IMR-90 (cell line): ENCODE results near the gene PLEKHB2. TPM values are rescaled to one million over a fixed set of nuclear protein-coding genes. Genes with fewer than 3 reads are reported as not detected.

Experiments used
- ATAC-seq: fragments of 200-7000 bp; cut with Tn5 transposase; 2 replicates; pipeline ENCODE4 v1.9.1; 2020; ENCODE audit warnings: low read depth, mild to moderate bottlenecking, moderate library complexity
- BruUV-seq: library from RNA; stranded (reverse); fragments of 400-500 nt; replicated peaks from 2 replicates; lab custom pipeline; 2021; lab: Mats Ljungman, UMichigan
- CTCF ChIA-PET: fragments of 300-600 bp; formaldehyde crosslinking; extraction: SDS; loops from one replicate; lab custom pipeline; 2021; ENCODE audit warnings: antibody characterized with exemption; lab: Yijun Ruan, JAX
- POLR2A ChIA-PET: fragments of 300-600 bp; sonication (Branson Sonifier 250); formaldehyde crosslinking; loops from one replicate; lab custom pipeline; 2022; ENCODE audit warnings: antibody characterized with exemption; ENCODE audit not compliant: unreplicated experiment; lab: Charles Lee
- DNase-seq: peaks from one replicate; pipeline ENCODE4 v3.0.0; 2013
- H2AFZ ChIP-seq: replicated peaks from 2 replicates; pipeline ENCODE3; 2013; ENCODE audit warnings: low read length, mild to moderate bottlenecking; ENCODE audit not compliant: poor library complexity
- H2AK5ac ChIP-seq: 2 replicates; pipeline ENCODE4 v1.6.1; 2013; ENCODE audit warnings: low read depth, low read length, inconsistent platforms
- H2AK9ac ChIP-seq: replicated peaks from 2 replicates; pipeline ENCODE3; 2013; ENCODE audit warnings: mild to moderate bottlenecking, low read depth, low read length, moderate library complexity; ENCODE audit not compliant: poor library complexity
- H2BK120ac ChIP-seq: 2 replicates; pipeline ENCODE4 v1.6.1; 2013; ENCODE audit warnings: low read depth, low read length, inconsistent platforms
- H2BK15ac ChIP-seq: 3 replicates; pipeline ENCODE4 v1.6.1; 2013; ENCODE audit warnings: low read depth, low read length, inconsistent platforms
- H2BK20ac ChIP-seq: 2 replicates; pipeline ENCODE4 v1.6.1; 2013; ENCODE audit warnings: low read depth, mild to moderate bottlenecking, inconsistent platforms, low read length, moderate library complexity
- H2BK5ac ChIP-seq: 2 replicates; pipeline ENCODE4 v1.6.1; 2013; ENCODE audit warnings: mild to moderate bottlenecking, low read depth, low read length, inconsistent platforms; ENCODE audit not compliant: poor library complexity, severe bottlenecking
- H3K14ac ChIP-seq: replicated peaks from 2 replicates; pipeline ENCODE4 v1.6.1; 2013; ENCODE audit warnings: low read depth, low read length, inconsistent platforms
- H3K18ac ChIP-seq: 2 replicates; pipeline ENCODE4 v1.6.1; 2013; ENCODE audit warnings: low read depth, low read length, control low read depth
- H3K23ac ChIP-seq: 2 replicates; pipeline ENCODE4 v1.6.1; 2013; ENCODE audit warnings: low read depth, low read length, inconsistent platforms
- H3K27ac ChIP-seq: 2 replicates; pipeline ENCODE4 v1.5.1; 2013; ENCODE audit warnings: mild to moderate bottlenecking, control low read depth, low read length; ENCODE audit not compliant: insufficient read depth
- H3K27me3 ChIP-seq: 2 replicates; pipeline ENCODE4 v1.6.1; 2013; ENCODE audit warnings: low read length; ENCODE audit not compliant: control insufficient read depth, insufficient read depth
- H3K36me3 ChIP-seq: 2 replicates; pipeline ENCODE4 v1.6.1; 2013; ENCODE audit warnings: low read length, mixed read lengths; ENCODE audit not compliant: control insufficient read depth, insufficient read depth
- H3K4ac ChIP-seq: 2 replicates; pipeline ENCODE4 v1.6.1; 2013; ENCODE audit warnings: low read depth, low read length, inconsistent platforms
- H3K4me1 ChIP-seq: 2 replicates; pipeline ENCODE4 v1.6.1; 2013; ENCODE audit warnings: low read length, mixed read lengths; ENCODE audit not compliant: control insufficient read depth, insufficient read depth
- H3K4me2 ChIP-seq: 2 replicates; pipeline ENCODE4 v1.6.1; 2013; ENCODE audit warnings: low read depth, mild to moderate bottlenecking, control low read depth, low read length, moderate library complexity
- H3K4me3 ChIP-seq: 2 replicates; pipeline ENCODE4 v1.5.1; 2013; ENCODE audit warnings: low read depth, mild to moderate bottlenecking, control low read depth, low read length, moderate library complexity; ENCODE audit not compliant: insufficient read depth
- H3K56ac ChIP-seq: 2 replicates; pipeline ENCODE4 v1.6.1; 2013; ENCODE audit warnings: low read length, inconsistent platforms; ENCODE audit not compliant: insufficient read depth; ENCODE audit errors: extremely low read depth
- H3K79me1 ChIP-seq, 2 experiments: 2 replicates each; pipeline ENCODE4 v1.6.1; 2013; ENCODE audit warnings: low read length in 2 of 2, inconsistent platforms in 1 of 2, low read depth in 1 of 2
- H3K9ac ChIP-seq: 2 replicates; pipeline ENCODE4 v1.6.1; 2013; ENCODE audit warnings: low read depth, low read length, control low read depth
- H3K9me1 ChIP-seq: 2 replicates; pipeline ENCODE4 v1.6.1; 2013; ENCODE audit warnings: low read length, inconsistent platforms; ENCODE audit not compliant: insufficient read depth
- H3K9me3 ChIP-seq: 2 replicates; pipeline ENCODE4 v1.6.1; 2013; ENCODE audit warnings: low read length; ENCODE audit not compliant: control insufficient read depth, insufficient read depth
- H4K20me1 ChIP-seq: 2 replicates; pipeline ENCODE4 v1.6.1; 2013; ENCODE audit warnings: low read length, inconsistent platforms; ENCODE audit not compliant: insufficient read depth
- H4K5ac ChIP-seq: 2 replicates; pipeline ENCODE4 v1.6.1; 2013; ENCODE audit warnings: mild to moderate bottlenecking, low read depth, low read length, control low read depth
- H4K8ac ChIP-seq, 2 experiments: 2 replicates each; pipeline ENCODE4 v1.6.1; 2013; ENCODE audit warnings: low read depth in 2 of 2, low read length in 2 of 2, control low read depth in 1 of 2, inconsistent platforms in 1 of 2
- H4K91ac ChIP-seq: 2 replicates; pipeline ENCODE4 v1.6.1; 2013; ENCODE audit warnings: low read depth, low read length, inconsistent platforms; ENCODE audit not compliant: insufficient read depth
- BHLHE40 ChIP-seq: fragments of 150-350 bp; IDR thresholded peaks from 2 replicates; pipeline ENCODE4 v1.6.1; 2016; ENCODE audit warnings: mild to moderate bottlenecking, low read depth, low read length
- CEBPB ChIP-seq: IDR thresholded peaks from 2 replicates; pipeline ENCODE4 v1.6.1; 2012; ENCODE audit warnings: low read depth, low read length, improper control_type of control experiment
- CHD1 ChIP-seq: IDR thresholded peaks from 2 replicates; pipeline ENCODE4 v1.6.1; 2012; ENCODE audit warnings: low read depth, low read length, improper control_type of control experiment
- CTCF ChIP-seq: conservative IDR thresholded peaks from 2 replicates; pipeline ENCODE4 v1.5.1; 2012; ENCODE audit warnings: mild to moderate bottlenecking, low read depth, low read length, improper control_type of control experiment
- ELK1 ChIP-seq: fragments of 150-350 bp; IDR thresholded peaks from 2 replicates; pipeline ENCODE4 v1.6.1; 2016; ENCODE audit warnings: low read depth, mild to moderate bottlenecking, low read length, moderate library complexity, borderline replicate concordance
- MAFK ChIP-seq: IDR thresholded peaks from 2 replicates; pipeline ENCODE4 v1.6.1; 2012; ENCODE audit warnings: low read depth, low read length, improper control_type of control experiment
- MAZ ChIP-seq: IDR thresholded peaks from 2 replicates; pipeline ENCODE4 v1.6.1; 2012; ENCODE audit warnings: low read depth, mild to moderate bottlenecking, low read length, improper control_type of control experiment, moderate library complexity, borderline replicate concordance
- NFE2L2 ChIP-seq: fragments of 150-350 bp; IDR thresholded peaks from 2 replicates; pipeline ENCODE4 v1.6.1; 2016; ENCODE audit warnings: low read depth, mild to moderate bottlenecking, low read length
- POLR2A ChIP-seq: IDR thresholded peaks from 2 replicates; pipeline ENCODE4 v1.6.1; 2012; ENCODE audit warnings: mild to moderate bottlenecking, low read depth, low read length
- RAD21 ChIP-seq: IDR thresholded peaks from 2 replicates; pipeline ENCODE4 v1.6.1; 2012; ENCODE audit warnings: low read length, improper control_type of control experiment
- RCOR1 ChIP-seq: IDR thresholded peaks from 2 replicates; pipeline ENCODE4 v1.6.1; 2012; ENCODE audit warnings: mild to moderate bottlenecking, low read length, improper control_type of control experiment; ENCODE audit not compliant: insufficient replicate concordance
- RFX5 ChIP-seq: IDR thresholded peaks from 2 replicates; pipeline ENCODE4 v1.8.0; 2012; ENCODE audit warnings: low read depth, mild to moderate bottlenecking, low read length, moderate library complexity
- SMC3 ChIP-seq: fragments of 150-350 bp; IDR thresholded peaks from 2 replicates; pipeline ENCODE4 v1.6.1; 2016; ENCODE audit warnings: low read depth, mild to moderate bottlenecking, antibody characterized with exemption, low read length, moderate library complexity
- USF2 ChIP-seq: fragments of 150-350 bp; IDR thresholded peaks from 2 replicates; pipeline ENCODE4 v1.6.1; 2017; ENCODE audit warnings: mild to moderate bottlenecking, antibody characterized with exemption, low read length, low read depth
- WGBS, 2 experiments: methylation state at CpG; one replicate each; pipeline versions ENCODE4 v1.1.5 to v1.1.7; 2013; ENCODE audit warnings: missing lambda C conversion rate in 2 of 2; ENCODE audit not compliant: insufficient read length in 1 of 2; ENCODE audit errors: extremely low coverage in 2 of 2; 5-methylcytosine and 5-hydroxymethylcytosine counted together
- dilution Hi-C: fragments of 300-500 bp; cut with HindIII; formaldehyde crosslinking; loops from one replicate; pipeline ENCODE4 v1.14.3; 2018; ENCODE audit warnings: low sequenced_read_pairs; ENCODE audit not compliant: unreplicated experiment
- in situ Hi-C: fragments of 300-500 bp; cut with MboI; formaldehyde crosslinking; loops from 3 replicates; pipeline ENCODE4 v1.14.3; 2019; ENCODE audit warnings: low sequenced_read_pairs, inconsistent platforms, mixed read lengths
- intact Hi-C: fragments of 100-400 bp; cut with micrococcal nuclease; formaldehyde crosslinking; loops from 2 replicates; pipeline ENCODE4 v1.10.0; 2022
- polyA plus RNA-seq, 3 experiments: library from polyadenylated mRNA; depleted of rRNA; stranded (reverse); fragments of >200 nt; gene quantifications; 2 replicates each; pipeline ENCODE4 v1.2.3, GENCODE V29; 2012; ENCODE audit warnings: low replicate concordance in 1 of 3
- total RNA-seq: library from RNA; depleted of rRNA; stranded (reverse); fragments of >200 nt; gene quantifications from 2 replicates; pipeline ENCODE4 v1.2.3, GENCODE V29; 2012

PLEKHB2 gene
- total and polyA plus RNA-seq, 2 of the 4 experiments (the other 2 are of a cell fraction) = 62.9 to 82.1 TPM

GRCh38 chr2:131153529-131153928 is 48.4 kb downstream of the PLEKHB2 start:
- Histone ChIP-seq H3K9me1 (no peaks in the 10 kb centered on the region), H3K14ac (no peak overlapping the region), H2AK9ac (no peak overlapping the region), H3K18ac (no peak overlapping the region), H3K23ac (no peak overlapping the region), H2AK5ac (no peak overlapping the region), H4K5ac (no peak overlapping the region), H3K9ac (no peak overlapping the region), H3K4me2 (no peak overlapping the region), H2AFZ (no peak overlapping the region), H2BK15ac (no peak overlapping the region), H3K9me3 (no peaks in the 10 kb centered on the region), H2BK5ac (no peak overlapping the region), H3K27me3 (no peaks in the 10 kb centered on the region; the same call in 1 of the 2 replicates), H4K91ac (no peak overlapping the region), H3K36me3 (peaks cover 5% of the 10 kb centered on the region), H3K4ac (no peak overlapping the region), H3K4me3 (no peak overlapping the region), H4K20me1 (no peaks in the 10 kb centered on the region), H2BK120ac (no peak overlapping the region), H3K56ac (no peak overlapping the region), H2BK20ac (no peak overlapping the region), H3K27ac (no peak overlapping the region), H4K8ac (no peak overlapping the region), H3K79me1 (no peaks in the 10 kb centered on the region; a peak in 1 of 4 replicates), H3K4me1 (no peaks in the 10 kb centered on the region)
- BruUV-seq = no TSS peak
- ATAC-seq (peak; percentile 11), DNase-seq (no peak)
- in situ Hi-C loops (loop anchor here (25.0 kb wide), 1 partner anchor 184 kb away; no protein-coding TSS in a partner anchor), dilution Hi-C loops (no loop called here), intact Hi-C loops (loop anchor here (5.0 kb wide), 1 partner anchor 649 kb away; no protein-coding TSS in a partner anchor)
- ChIA-PET POLR2A (no interaction called here), CTCF (no interaction called here)
- 60% methylated on average over 1 of the region's 4 CpGs; no CpG with 5 or more reads in 1 of the 2 experiments for WGBS, 2 experiments
- TF ChIP-seq USF2 (no peak), RCOR1 (no peak), CEBPB (no peak), ELK1 (no peak), RFX5 (no peak), NFE2L2 (no peak), BHLHE40 (no peak), MAZ (no peak), RAD21 (no peak), MAFK (no peak), SMC3 (no peak), CHD1 (no peak), POLR2A (no peak), CTCF (no peak)
